Astrocyte (in vitro differentiated cells and primary cell): ENCODE data around the gene PTPRK.

Experiments
- EZH2 ChIP-seq: IDR thresholded peaks from 2 replicates; pipeline ENCODE4 v1.6.1; 2012; ENCODE audit warnings: mild to moderate bottlenecking, low read length, inconsistent platforms; ENCODE audit not compliant: insufficient read depth
- TF ChIP-seq, protein P1 (sequence below): IDR thresholded peaks from 2 replicates; pipeline ENCODE4 v1.5.1; 2011; ENCODE audit warnings: low read depth, mild to moderate bottlenecking, inconsistent platforms, low read length, moderate library complexity; ENCODE audit not compliant: insufficient read depth

- TF ChIP-seq EZH2 = no peak
- TF ChIP-seq, protein P1, sequence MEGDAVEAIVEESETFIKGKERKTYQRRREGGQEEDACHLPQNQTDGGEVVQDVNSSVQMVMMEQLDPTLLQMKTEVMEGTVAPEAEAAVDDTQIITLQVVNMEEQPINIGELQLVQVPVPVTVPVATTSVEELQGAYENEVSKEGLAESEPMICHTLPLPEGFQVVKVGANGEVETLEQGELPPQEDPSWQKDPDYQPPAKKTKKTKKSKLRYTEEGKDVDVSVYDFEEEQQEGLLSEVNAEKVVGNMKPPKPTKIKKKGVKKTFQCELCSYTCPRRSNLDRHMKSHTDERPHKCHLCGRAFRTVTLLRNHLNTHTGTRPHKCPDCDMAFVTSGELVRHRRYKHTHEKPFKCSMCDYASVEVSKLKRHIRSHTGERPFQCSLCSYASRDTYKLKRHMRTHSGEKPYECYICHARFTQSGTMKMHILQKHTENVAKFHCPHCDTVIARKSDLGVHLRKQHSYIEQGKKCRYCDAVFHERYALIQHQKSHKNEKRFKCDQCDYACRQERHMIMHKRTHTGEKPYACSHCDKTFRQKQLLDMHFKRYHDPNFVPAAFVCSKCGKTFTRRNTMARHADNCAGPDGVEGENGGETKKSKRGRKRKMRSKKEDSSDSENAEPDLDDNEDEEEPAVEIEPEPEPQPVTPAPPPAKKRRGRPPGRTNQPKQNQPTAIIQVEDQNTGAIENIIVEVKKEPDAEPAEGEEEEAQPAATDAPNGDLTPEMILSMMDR = no peak
These were observed 530.3 kb downstream of the PTPRK start for GRCh38 chr6:127990074-127990473.
